Transverse colon (tissue), 3 donors: ENCODE results near the gene FANCC.

Experiments used
- POLR2A ChIP-seq: fragments of 450-650 bp; IDR thresholded peaks from one replicate; pipeline ENCODE4 v1.6.1; 2016; ENCODE audit warnings: antibody characterized with exemption, mild to moderate bottlenecking, moderate library complexity
- POLR2AphosphoS5 ChIP-seq, 3 donors: sonication (generic); formaldehyde crosslinking; IDR thresholded peaks; one replicate each; pipeline ENCODE4 v1.6.1; 2016; ENCODE audit warnings: antibody characterized with exemption in 3 of 3

DNA sequence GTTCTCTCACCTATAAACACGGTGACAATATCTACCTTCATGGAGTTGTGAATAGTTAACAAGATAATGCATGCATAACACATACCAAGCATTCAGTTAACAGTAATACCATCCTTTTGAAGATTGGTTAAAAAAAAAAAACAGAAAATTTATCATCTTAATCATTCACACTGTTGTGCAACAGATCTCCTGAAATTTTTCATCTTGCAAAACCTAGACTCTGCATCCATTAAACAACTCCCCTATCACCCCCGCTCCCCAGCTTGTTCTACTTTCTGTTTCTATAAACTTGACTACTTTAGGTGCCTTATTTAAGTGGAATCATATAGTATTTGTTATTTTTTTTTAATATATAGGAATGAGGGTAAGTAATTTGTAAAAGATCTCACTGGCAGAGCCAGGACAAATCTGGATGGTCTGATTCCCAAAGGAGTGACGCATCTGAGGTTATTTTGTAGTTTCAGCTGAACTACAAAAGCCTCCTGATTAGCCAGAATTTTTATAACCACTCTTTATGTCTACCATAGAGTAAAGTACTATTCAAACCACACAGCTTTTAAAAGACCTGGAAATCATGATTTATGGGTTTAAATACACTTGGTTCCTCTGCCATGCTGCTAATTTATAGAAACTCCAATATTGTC is 93.0 kb downstream of the FANCC start:
- TF ChIP-seq POLR2AphosphoS5 (IDR thresholded peaks at IDR 0.05) (no peak), POLR2A (no peak)
